HepG2 (cell line): Measurements from ENCODE around the gene TRIM7. TPM values are rescaled to one million over a fixed set of nuclear protein-coding genes. Genes with fewer than 3 reads are reported as not detected.

ENCODE experiments used
- DPF2 ChIP-seq: sonication (generic); formaldehyde crosslinking; IDR thresholded peaks from 2 replicates; pipeline ENCODE4 v1.4.0; 2020; ENCODE audit warnings: mild to moderate bottlenecking, low read depth, missing genetic modification reagents, borderline replicate concordance
- FOXK2 ChIP-seq: fragments of 450-650 bp; IDR thresholded peaks from 2 replicates; pipeline ENCODE4 v1.6.1; 2016
- HCFC1 ChIP-seq: fragments of 150-350 bp; IDR thresholded peaks from 2 replicates; pipeline ENCODE4 v1.6.1; 2014; ENCODE audit warnings: low read depth, low read length
- HNF4A ChIP-seq: sonication (generic); formaldehyde crosslinking; IDR thresholded peaks from 2 replicates; pipeline ENCODE4 v1.4.0; 2020; ENCODE audit warnings: missing genetic modification reagents
- NCOA2 ChIP-seq: sonication (generic); formaldehyde crosslinking; IDR thresholded peaks from 2 replicates; pipeline ENCODE4 v1.8.0; 2022; ENCODE audit warnings: inconsistent platforms
- NFE2L2 ChIP-seq: fragments of 150-350 bp; IDR thresholded peaks from 2 replicates; pipeline ENCODE4 v1.6.1; 2014; ENCODE audit warnings: low read length
- POLR2A ChIP-seq, 2 experiments: IDR thresholded peaks; 2 replicates each; pipeline ENCODE4 v1.6.1; 2011; ENCODE audit warnings: low read depth in 2 of 2, low read length in 2 of 2, mild to moderate bottlenecking in 1 of 2, moderate library complexity in 1 of 2; ENCODE audit not compliant: insufficient read depth in 1 of 2
- PREB ChIP-seq: sonication (generic); formaldehyde crosslinking; IDR thresholded peaks from 2 replicates; pipeline ENCODE4 v1.4.0; 2020; ENCODE audit warnings: missing genetic modification reagents
- RAD21 ChIP-seq: fragments of 450-650 bp; formaldehyde crosslinking; IDR thresholded peaks from 2 replicates; pipeline ENCODE4 v1.5.0; 2020; ENCODE audit warnings: mild to moderate bottlenecking
- REST ChIP-seq, 2 experiments: IDR thresholded peaks; 2 replicates each; pipeline ENCODE4 v1.6.1; 2011 to 2012; ENCODE audit warnings: low read length in 2 of 2, borderline replicate concordance in 1 of 2, low read depth in 1 of 2, mild to moderate bottlenecking in 1 of 2, moderate library complexity in 1 of 2
- SIN3A ChIP-seq: IDR thresholded peaks from 2 replicates; pipeline ENCODE4 v1.6.1; 2011; ENCODE audit warnings: low read depth, mild to moderate bottlenecking, control low read depth, low read length, borderline replicate concordance
- SMAD3 ChIP-seq: sonication (generic); formaldehyde crosslinking; IDR thresholded peaks from 2 replicates; pipeline ENCODE4 v1.4.0; 2020; ENCODE audit warnings: missing genetic modification reagents
- SMARCC2 ChIP-seq: fragments of 450-650 bp; IDR thresholded peaks from 2 replicates; pipeline ENCODE4 v1.6.1; 2017; ENCODE audit warnings: antibody characterized with exemption, mild to moderate bottlenecking
- SRY ChIP-seq: sonication (generic); formaldehyde crosslinking; IDR thresholded peaks from 2 replicates; pipeline ENCODE4 v1.8.0; 2022; ENCODE audit warnings: mild to moderate bottlenecking, missing genetic modification reagents
- TEAD3 ChIP-seq: optimal IDR thresholded peaks from 2 replicates; pipeline ENCODE3; 2016; ENCODE audit warnings: borderline replicate concordance
- ZFP36L1 ChIP-seq: sonication (generic); formaldehyde crosslinking; IDR thresholded peaks from 2 replicates; pipeline ENCODE4 v1.8.0; 2022; ENCODE audit warnings: mild to moderate bottlenecking, missing genetic modification reagents, moderate library complexity
- ZKSCAN8 ChIP-seq: IDR thresholded peaks from 2 replicates; pipeline ENCODE4 v1.6.1; 2016; ENCODE audit warnings: borderline replicate concordance, missing genetic modification reagents, missing compliant biosample characterization
- ZNF205 ChIP-seq: IDR thresholded peaks from 2 replicates; pipeline ENCODE4 v1.6.1; 2018; ENCODE audit warnings: missing biosample characterization, missing genetic modification reagents
- ZNF382 ChIP-seq: sonication (generic); formaldehyde crosslinking; IDR thresholded peaks from 2 replicates; pipeline ENCODE4 v1.5.0; 2020; ENCODE audit warnings: missing genetic modification reagents, mild to moderate bottlenecking, borderline replicate concordance
- ZNF556 ChIP-seq: sonication (generic); formaldehyde crosslinking; IDR thresholded peaks from 2 replicates; pipeline ENCODE4 v1.4.0; 2020; ENCODE audit warnings: mild to moderate bottlenecking, missing genetic modification reagents, borderline replicate concordance
- ZNF562 ChIP-seq: sonication (generic); formaldehyde crosslinking; IDR thresholded peaks from 2 replicates; pipeline ENCODE4 v1.8.0; 2022; ENCODE audit warnings: missing genetic modification reagents, borderline replicate concordance
- ZNF605 ChIP-seq: sonication (generic); formaldehyde crosslinking; IDR thresholded peaks from 2 replicates; pipeline ENCODE4 v1.8.0; 2022; ENCODE audit warnings: mild to moderate bottlenecking, missing genetic modification reagents
- ZNF619 ChIP-seq: sonication (generic); formaldehyde crosslinking; IDR thresholded peaks from 2 replicates; pipeline ENCODE4 v1.4.0; 2020; ENCODE audit warnings: mild to moderate bottlenecking, missing genetic modification reagents
- ZNF737 ChIP-seq: sonication (generic); formaldehyde crosslinking; IDR thresholded peaks from 2 replicates; pipeline ENCODE4 v1.5.0; 2020; ENCODE audit warnings: missing genetic modification reagents, mild to moderate bottlenecking, borderline replicate concordance
- polyA plus RNA-seq, 8 experiments: library from polyadenylated mRNA; depleted of rRNA in 3 of 8; stranded (reverse) in 7 of 8; unstranded in 1 of 8; fragments of >200 nt; fragmentation: Illumina TruSeq in 4 of 8; extraction: Trizol in 4 of 8; gene quantifications; 2 replicates each; pipeline versions ENCODE4 v1.2.1 to v1.2.3, GENCODE V29; 2011 to 2016; ENCODE audit warnings: low read depth in 4 of 8, missing spikeins in 1 of 8, mixed read lengths in 1 of 8; ENCODE audit not compliant: insufficient read depth in 1 of 8
- total RNA-seq, 5 experiments: library from RNA; depleted of rRNA; stranded (reverse); fragments of >200 nt; fragmentation: Illumina TruSeq; extraction: Trizol; gene quantifications; 2 replicates each; pipeline ENCODE4 v1.2.3, GENCODE V29; 2016; ENCODE audit warnings: low read depth in 1 of 5

Gene TRIM7
- total and polyA plus RNA-seq, 2 of the 13 experiments (the other 11 are each of a cell fraction or from before 2014, with no cell fraction given): 0.13 TPM; not detected in 1

GRCh38 chr5:181246276-181247049, 41.5 kb upstream of the TRIM7 start (continued):
- TF ChIP-seq SIN3A (peak; percentile 61; the same call in 1 of the 2 replicates), ZNF619 (CRISPR knock-in tag) (no peak), FOXK2 (no peak), ZNF605 (CRISPR knock-in tag) (peak; percentile 63; the same call in 1 of the 2 replicates), PREB (CRISPR knock-in tag) (no peak), SMAD3 (CRISPR knock-in tag) (peak; percentile 52; the same call in 1 of the 2 replicates), REST (IDR thresholded peaks at IDR 0.05; ENCODE audit: borderline replicate concordance in 1 of 2, low read depth in 1 of 2, low read length in 2 of 2) (no peak; a peak in 1 of 4 replicates), ZNF562 (CRISPR knock-in tag) (no peak), ZNF205 (CRISPR knock-in tag) (no peak), HNF4A (CRISPR knock-in tag) (0 out of 2 replicates have a peak, but pooled peaks have one; percentile 16), ZNF382 (CRISPR knock-in tag) (no peak), ZFP36L1 (no peak; the same call in 1 of the 2 replicates), ZNF556 (0 out of 2 replicates have a peak, but pooled peaks have one; percentile 70), SRY (CRISPR knock-in tag) (no peak), NFE2L2 (no peak), SMARCC2 (no peak), HCFC1 (no peak), POLR2A (IDR thresholded peaks at IDR 0.05; ENCODE audit: insufficient read depth in 1 of 2, low read depth in 2 of 2, low read length in 2 of 2) (peak; percentile 54 to 62; a peak in 3 of 4 replicates), RAD21 (CRISPR knock-in tag) (no peak), ZNF737 (no peak), NCOA2 (CRISPR knock-in tag) (0 out of 2 replicates have a peak, but pooled peaks have one; percentile 22), TEAD3 (CRISPR knock-in tag) (peak; percentile 6), DPF2 (CRISPR knock-in tag) (no peak), ZKSCAN8 (no peak)
